Measurements from ENCODE around the gene TMC6. TPM values are rescaled to one million over a fixed set of nuclear protein-coding genes. Genes with fewer than 3 reads are reported as not detected.

TMC6 gene
- total and polyA plus RNA-seq, 2 of the 13 experiments (the other 11 are each of a cell fraction or from before 2014, with no cell fraction given), result 48.4 to 99.1 TPM

GRCh38 chr17:78127239-78127887 lies 1.2 kb downstream of the TMC6 start (continued):
- TF ChIP-seq SKIL (CRISPR knock-in tag; IDR thresholded peaks at IDR 0.05; ENCODE audit: borderline replicate concordance) (peak; percentile 90), ZNF496 (CRISPR knock-in tag; IDR thresholded peaks at IDR 0.05; ENCODE audit: insufficient replicate concordance) (no peak), TEAD3 (CRISPR knock-in tag; optimal IDR thresholded peaks at IDR 0.05; ENCODE audit: borderline replicate concordance) (peak; percentile 92), ZNF672 (CRISPR knock-in tag; IDR thresholded peaks at IDR 0.05) (no peak), ZNF549 (CRISPR knock-in tag; IDR thresholded peaks at IDR 0.05) (no peak), CSRNP2 (CRISPR knock-in tag; conservative IDR thresholded peaks at IDR 0.05; ENCODE audit: low read depth) (no peak), ZNF224 (CRISPR knock-in tag; IDR thresholded peaks at IDR 0.05) (no peak), E2F1 (CRISPR knock-in tag; IDR thresholded peaks at IDR 0.05) (no peak), TFDP2 (CRISPR knock-in tag; IDR thresholded peaks at IDR 0.05) (peak; percentile 71), BCL6 (CRISPR knock-in tag; IDR thresholded peaks at IDR 0.05) (peak; percentile 52; the same call in 1 of the 2 replicates), GLI4 (CRISPR knock-in tag; IDR thresholded peaks at IDR 0.05; ENCODE audit: borderline replicate concordance) (0 out of 2 replicates have a peak, but pooled peaks have one; percentile 86), HCFC1 (IDR thresholded peaks at IDR 0.05; ENCODE audit: low read depth, low read length) (no peak), SP5 (CRISPR knock-in tag; IDR thresholded peaks at IDR 0.05; ENCODE audit: borderline replicate concordance, low read depth) (peak; percentile 95), HNF1A (IDR thresholded peaks at IDR 0.05; ENCODE audit: low read depth) (no peak), HNF1A (CRISPR knock-in tag; IDR thresholded peaks at IDR 0.05; ENCODE audit: borderline replicate concordance) (no peak; the same call in 1 of the 2 replicates), MLX (CRISPR knock-in tag; IDR thresholded peaks at IDR 0.05) (0 out of 2 replicates have a peak, but pooled peaks have one; percentile 52), ZNF652 (CRISPR knock-in tag; IDR thresholded peaks at IDR 0.05; ENCODE audit: borderline replicate concordance, low read depth) (no peak), ZNF430 (CRISPR knock-in tag; IDR thresholded peaks at IDR 0.05) (peak; percentile 64; the same call in 1 of the 2 replicates), NFKBIZ (CRISPR knock-in tag; IDR thresholded peaks at IDR 0.05) (no peak)

All from HepG2 (cell line).